Measurements from ENCODE around the gene CFAP100.

The CFAP100 gene

DNA sequence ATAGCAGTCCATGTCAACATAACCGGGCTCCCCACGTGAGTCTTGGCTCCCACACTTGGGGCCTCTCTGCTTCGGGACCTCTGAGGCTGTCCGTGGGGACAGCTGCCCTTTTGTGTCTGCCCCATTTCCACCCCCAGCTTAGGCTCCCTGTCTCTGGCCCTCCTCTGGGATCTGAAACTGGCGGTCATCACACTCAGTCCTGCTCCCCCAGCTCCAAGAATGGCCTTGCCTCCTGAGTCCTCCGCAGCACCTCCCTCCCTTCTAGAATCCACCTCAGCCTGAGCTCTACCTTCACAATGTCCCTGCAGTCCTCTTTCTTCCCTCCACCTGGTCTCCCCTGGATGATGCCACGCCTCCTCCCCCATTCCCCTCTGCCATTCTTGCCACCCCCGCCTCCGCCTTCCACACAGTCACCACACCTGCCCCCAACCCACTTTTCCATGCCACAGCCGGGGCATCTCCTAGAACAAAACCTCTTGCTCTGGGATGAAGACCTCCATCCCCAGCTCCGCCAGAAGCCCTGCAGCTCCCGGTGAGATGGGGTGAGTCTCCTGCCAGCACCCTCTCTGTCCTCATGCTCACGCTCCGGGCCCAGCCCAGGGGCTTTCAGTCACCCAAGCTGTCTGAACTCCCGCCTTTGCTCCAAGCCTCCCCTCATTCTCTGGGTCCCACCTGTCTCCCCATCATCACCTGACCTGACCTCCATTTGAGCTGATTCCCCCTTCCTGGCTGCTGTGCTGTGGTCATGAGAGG is 88.0 kb downstream of the CFAP100 start:
- Histone ChIP-seq H3K4me1 (ENCODE audit: low read length) (peaks cover 13% of the 10 kb centered on the region), H3K27ac (ENCODE audit: low read length) (no peak overlapping the region), H3K27me3 (replicated peaks; ENCODE audit: insufficient read depth, low read length) (no peaks in the 10 kb centered on the region), H3K9ac (ENCODE audit: low read length) (no peak overlapping the region), H4K20me1 (ENCODE audit: insufficient read depth, low read length) (no peaks in the 10 kb centered on the region), H3K36me3 (replicated peaks; ENCODE audit: insufficient read depth, low read length) (no peaks in the 10 kb centered on the region), H3K9me3 (replicated peaks; ENCODE audit: insufficient read depth, low read length) (no peaks in the 10 kb centered on the region), H3K79me2 (ENCODE audit: low read length) (no peaks in the 10 kb centered on the region), H3K9me2 (replicated peaks; ENCODE audit: insufficient read depth, low read length) (no peaks in the 10 kb centered on the region), H3F3A (ENCODE audit: insufficient read depth, low read length) (no peaks in the 10 kb centered on the region), H3K4me2 (ENCODE audit: low read depth, low read length) (no peak overlapping the region), H3K4me3 (ENCODE audit: low read length) (no peak overlapping the region), H2AFZ (ENCODE audit: low read length) (no peak overlapping the region)
- DNase-seq: no peak
- TF ChIP-seq, protein P1, sequence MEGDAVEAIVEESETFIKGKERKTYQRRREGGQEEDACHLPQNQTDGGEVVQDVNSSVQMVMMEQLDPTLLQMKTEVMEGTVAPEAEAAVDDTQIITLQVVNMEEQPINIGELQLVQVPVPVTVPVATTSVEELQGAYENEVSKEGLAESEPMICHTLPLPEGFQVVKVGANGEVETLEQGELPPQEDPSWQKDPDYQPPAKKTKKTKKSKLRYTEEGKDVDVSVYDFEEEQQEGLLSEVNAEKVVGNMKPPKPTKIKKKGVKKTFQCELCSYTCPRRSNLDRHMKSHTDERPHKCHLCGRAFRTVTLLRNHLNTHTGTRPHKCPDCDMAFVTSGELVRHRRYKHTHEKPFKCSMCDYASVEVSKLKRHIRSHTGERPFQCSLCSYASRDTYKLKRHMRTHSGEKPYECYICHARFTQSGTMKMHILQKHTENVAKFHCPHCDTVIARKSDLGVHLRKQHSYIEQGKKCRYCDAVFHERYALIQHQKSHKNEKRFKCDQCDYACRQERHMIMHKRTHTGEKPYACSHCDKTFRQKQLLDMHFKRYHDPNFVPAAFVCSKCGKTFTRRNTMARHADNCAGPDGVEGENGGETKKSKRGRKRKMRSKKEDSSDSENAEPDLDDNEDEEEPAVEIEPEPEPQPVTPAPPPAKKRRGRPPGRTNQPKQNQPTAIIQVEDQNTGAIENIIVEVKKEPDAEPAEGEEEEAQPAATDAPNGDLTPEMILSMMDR (IDR thresholded peaks at IDR 0.05; ENCODE audit: low read length): no peak
- TF ChIP-seq EZH2phosphoT487 (IDR thresholded peaks at IDR 0.05; ENCODE audit: low read length): no peak
- TF ChIP-seq EZH2 (optimal IDR thresholded peaks at IDR 0.05; ENCODE audit: low read depth, low read length): no peak

DNA sequence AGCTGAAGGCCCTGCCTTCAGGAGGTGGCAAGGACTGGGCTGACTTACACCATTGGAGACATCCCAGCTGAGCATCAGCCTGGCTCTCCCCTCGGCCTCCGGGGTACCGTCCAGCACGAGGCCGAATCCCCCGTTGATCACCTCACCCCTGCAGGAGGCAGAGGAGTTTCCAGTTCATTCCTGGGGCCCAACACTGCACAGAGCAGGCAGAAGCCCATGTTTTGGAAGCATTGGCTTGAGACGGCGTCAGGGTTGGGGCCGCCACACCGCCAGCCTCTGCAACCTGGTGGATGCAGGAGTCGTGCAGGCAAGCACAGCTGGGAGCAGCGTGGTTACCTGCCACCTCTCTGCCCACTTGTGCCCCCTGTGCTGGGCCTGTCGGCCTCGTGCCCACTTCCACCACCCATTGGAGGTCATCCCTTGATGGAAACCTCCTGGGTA is 88.6 kb downstream of the CFAP100 start:
- H3K9ac ChIP-seq (ENCODE audit: low read length): no peak overlapping the region
- no peak overlapping the region for H3K4me3 ChIP-seq (ENCODE audit: low read length)
- H3K79me2 ChIP-seq (ENCODE audit: low read length): no peaks in the 10 kb centered on the region
- TF ChIP-seq EZH2 (optimal IDR thresholded peaks at IDR 0.05; ENCODE audit: low read depth, low read length): no peak
- TF ChIP-seq, protein P1 (IDR thresholded peaks at IDR 0.05; ENCODE audit: low read length): no peak
- TF ChIP-seq EZH2phosphoT487 (IDR thresholded peaks at IDR 0.05; ENCODE audit: low read length): no peak
- no peaks in the 10 kb centered on the region for H3F3A ChIP-seq (ENCODE audit: insufficient read depth, low read length)
- H3K27ac ChIP-seq (ENCODE audit: low read length): no peak overlapping the region
- no peaks in the 10 kb centered on the region for H3K9me3 ChIP-seq (replicated peaks; ENCODE audit: insufficient read depth, low read length)
- no peaks in the 10 kb centered on the region for H3K27me3 ChIP-seq (replicated peaks; ENCODE audit: insufficient read depth, low read length)
- H4K20me1 ChIP-seq (ENCODE audit: insufficient read depth, low read length): no peaks in the 10 kb centered on the region
- H3K36me3 ChIP-seq (replicated peaks; ENCODE audit: insufficient read depth, low read length): no peaks in the 10 kb centered on the region
- DNase-seq: no peak
- H3K4me2 ChIP-seq (ENCODE audit: low read depth, low read length): no peak overlapping the region
- H3K9me2 ChIP-seq (replicated peaks; ENCODE audit: insufficient read depth, low read length): no peaks in the 10 kb centered on the region
- H2AFZ ChIP-seq (ENCODE audit: low read length): no peak overlapping the region
- H3K4me1 ChIP-seq (ENCODE audit: low read length): peaks cover 14% of the 10 kb centered on the region

DNA sequence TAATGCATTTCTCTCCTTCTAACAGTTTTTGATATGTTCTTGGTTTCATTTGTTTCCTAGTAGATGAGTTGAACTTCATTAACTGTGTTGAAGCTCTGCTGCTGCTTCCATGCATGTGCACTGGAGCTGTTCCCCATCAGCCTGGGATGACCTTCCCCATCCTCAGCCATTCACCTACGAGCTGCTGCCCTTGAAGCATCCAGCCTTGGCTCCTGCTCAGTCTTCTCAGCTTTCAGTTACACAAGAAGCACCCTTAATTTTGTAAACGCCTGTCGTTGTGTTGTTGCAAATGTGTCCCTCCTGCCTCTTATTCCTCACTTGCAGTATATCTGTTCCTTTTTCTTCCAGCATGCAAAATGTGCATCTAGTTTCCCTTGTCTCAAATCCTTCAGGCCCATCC is 89.4 kb downstream of the CFAP100 start:
- no peak overlapping the region for H3K4me2 ChIP-seq (ENCODE audit: low read depth, low read length)
- no peaks in the 10 kb centered on the region for H3F3A ChIP-seq (ENCODE audit: insufficient read depth, low read length)
- H3K36me3 ChIP-seq (replicated peaks; ENCODE audit: insufficient read depth, low read length): no peaks in the 10 kb centered on the region
- H3K79me2 ChIP-seq (ENCODE audit: low read length): no peaks in the 10 kb centered on the region
- no peaks in the 10 kb centered on the region for H3K9me2 ChIP-seq (replicated peaks; ENCODE audit: insufficient read depth, low read length)
- H3K27ac ChIP-seq (ENCODE audit: low read length): no peak overlapping the region
- no peaks in the 10 kb centered on the region for H3K27me3 ChIP-seq (replicated peaks; ENCODE audit: insufficient read depth, low read length)
- H4K20me1 ChIP-seq (ENCODE audit: insufficient read depth, low read length): no peaks in the 10 kb centered on the region
- peaks cover 14% of the 10 kb centered on the region for H3K4me1 ChIP-seq (ENCODE audit: low read length)
- H3K4me3 ChIP-seq (ENCODE audit: low read length): no peak overlapping the region
- no peak overlapping the region for H3K9ac ChIP-seq (ENCODE audit: low read length)
- H3K9me3 ChIP-seq (replicated peaks; ENCODE audit: insufficient read depth, low read length): no peaks in the 10 kb centered on the region
- DNase-seq: no peak
- TF ChIP-seq, protein P1 (IDR thresholded peaks at IDR 0.05; ENCODE audit: low read length): no peak
- TF ChIP-seq EZH2 (optimal IDR thresholded peaks at IDR 0.05; ENCODE audit: low read depth, low read length) (no peak), EZH2phosphoT487 (IDR thresholded peaks at IDR 0.05; ENCODE audit: low read length) (no peak)
- no peak overlapping the region for H2AFZ ChIP-seq (ENCODE audit: low read length)

Data from MM.1S (cell line).